Lower lobe of right lung (tissue), 2 donors: ENCODE results near the gene SLCO2B1. TPM values are rescaled to one million over a fixed set of nuclear protein-coding genes. Genes with fewer than 3 reads are reported as not detected.

Source experiments
- ATAC-seq, 2 donors: fragments of 200-7000 bp; cut with Tn5 transposase; one replicate each; pipeline ENCODE4 v1.9.1; 2020 to 2022; ENCODE audit warnings: mild to moderate bottlenecking in 2 of 2, moderate library complexity in 2 of 2
- DNase-seq: peaks from one replicate; pipeline ENCODE4 v3.0.0-alpha.2; 2020
- H3K27ac ChIP-seq: fragments of 200-600 bp; one replicate; pipeline ENCODE4 v1.8.0; 2022
- H3K27me3 ChIP-seq: fragments of 200-600 bp; one replicate; pipeline ENCODE4 v1.8.0; 2022; ENCODE audit warnings: low read depth
- H3K36me3 ChIP-seq: fragments of 200-600 bp; one replicate; pipeline ENCODE4 v1.8.0; 2022; ENCODE audit warnings: mild to moderate bottlenecking
- H3K4me1 ChIP-seq: fragments of 200-600 bp; one replicate; pipeline ENCODE4 v1.8.0; 2022
- H3K4me3 ChIP-seq: fragments of 200-600 bp; one replicate; pipeline ENCODE4 v1.8.0; 2022; ENCODE audit warnings: mild to moderate bottlenecking
- H3K9me3 ChIP-seq: fragments of 200-600 bp; one replicate; pipeline ENCODE4 v1.8.0; 2022
- intact Hi-C: fragments of 100-400 bp; cut with DNase I; formaldehyde crosslinking; loops from one replicate; pipeline ENCODE4 v1.11.0; 2022
- total RNA-seq: library from RNA; stranded (reverse); fragmentation: NEBNext Ultra II Directional; extraction: Animal tissue kit (Norgen Biotek cat#: 25700); gene quantifications from one replicate; pipeline ENCODE4 v1.2.1, GENCODE V29; 2021
- TF ChIP-seq, protein P1 (sequence below): fragments of 200-600 bp; IDR thresholded peaks from one replicate; pipeline ENCODE4 v1.8.0; 2022; ENCODE audit warnings: antibody characterized with exemption, mild to moderate bottlenecking
- donor health status: DM: no; HTN: yes; CAD: no; lungs with severe emphysema.

Gene SLCO2B1
- total RNA-seq, 1 donor from 2014 or later = 332 TPM

DNA sequence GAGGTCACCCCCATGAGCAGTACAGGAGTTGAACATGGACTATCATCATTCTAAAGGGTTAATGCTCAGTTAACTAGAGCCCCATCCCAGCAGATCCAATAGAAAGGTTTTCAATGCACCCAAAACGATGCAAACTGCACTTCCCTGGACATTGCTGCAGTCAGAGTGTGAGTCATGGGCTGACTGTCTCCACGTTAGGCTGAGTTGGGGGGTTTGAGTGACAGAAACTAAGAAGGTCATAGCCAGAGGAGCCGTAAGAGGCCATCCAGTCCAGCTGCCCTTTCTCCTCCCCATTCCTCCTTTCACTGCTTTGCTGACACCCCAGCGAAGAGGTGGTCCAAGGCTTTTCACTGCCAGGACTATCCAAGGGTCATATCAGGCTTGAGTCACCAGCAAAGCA lies 43.7 kb upstream of the SLCO2B1 start:
- Histone ChIP-seq H3K4me3 (no peak overlapping the region), H3K36me3 (no peaks in the 10 kb centered on the region), H3K27me3 (peaks cover 4% of the 10 kb centered on the region), H3K4me1 (no peaks in the 10 kb centered on the region), H3K9me3 (no peaks in the 10 kb centered on the region), H3K27ac (no peak overlapping the region)
- intact Hi-C loops = no loop called here
- TF ChIP-seq, protein P1, sequence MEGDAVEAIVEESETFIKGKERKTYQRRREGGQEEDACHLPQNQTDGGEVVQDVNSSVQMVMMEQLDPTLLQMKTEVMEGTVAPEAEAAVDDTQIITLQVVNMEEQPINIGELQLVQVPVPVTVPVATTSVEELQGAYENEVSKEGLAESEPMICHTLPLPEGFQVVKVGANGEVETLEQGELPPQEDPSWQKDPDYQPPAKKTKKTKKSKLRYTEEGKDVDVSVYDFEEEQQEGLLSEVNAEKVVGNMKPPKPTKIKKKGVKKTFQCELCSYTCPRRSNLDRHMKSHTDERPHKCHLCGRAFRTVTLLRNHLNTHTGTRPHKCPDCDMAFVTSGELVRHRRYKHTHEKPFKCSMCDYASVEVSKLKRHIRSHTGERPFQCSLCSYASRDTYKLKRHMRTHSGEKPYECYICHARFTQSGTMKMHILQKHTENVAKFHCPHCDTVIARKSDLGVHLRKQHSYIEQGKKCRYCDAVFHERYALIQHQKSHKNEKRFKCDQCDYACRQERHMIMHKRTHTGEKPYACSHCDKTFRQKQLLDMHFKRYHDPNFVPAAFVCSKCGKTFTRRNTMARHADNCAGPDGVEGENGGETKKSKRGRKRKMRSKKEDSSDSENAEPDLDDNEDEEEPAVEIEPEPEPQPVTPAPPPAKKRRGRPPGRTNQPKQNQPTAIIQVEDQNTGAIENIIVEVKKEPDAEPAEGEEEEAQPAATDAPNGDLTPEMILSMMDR = no peak
- no peak for ATAC-seq
- no peak for DNase-seq

GRCh38 chr11:75112200-75112599 lies 38.7 kb upstream of the SLCO2B1 start:
- no peak for DNase-seq
- no peak for ATAC-seq
- Histone ChIP-seq H3K36me3 (no peaks in the 10 kb centered on the region), H3K4me1 (no peaks in the 10 kb centered on the region), H3K9me3 (no peaks in the 10 kb centered on the region), H3K4me3 (no peak overlapping the region), H3K27ac (no peak overlapping the region), H3K27me3 (peaks cover 4% of the 10 kb centered on the region)
- TF ChIP-seq, protein P1 = no peak
- intact Hi-C loops = no loop called here

DNA sequence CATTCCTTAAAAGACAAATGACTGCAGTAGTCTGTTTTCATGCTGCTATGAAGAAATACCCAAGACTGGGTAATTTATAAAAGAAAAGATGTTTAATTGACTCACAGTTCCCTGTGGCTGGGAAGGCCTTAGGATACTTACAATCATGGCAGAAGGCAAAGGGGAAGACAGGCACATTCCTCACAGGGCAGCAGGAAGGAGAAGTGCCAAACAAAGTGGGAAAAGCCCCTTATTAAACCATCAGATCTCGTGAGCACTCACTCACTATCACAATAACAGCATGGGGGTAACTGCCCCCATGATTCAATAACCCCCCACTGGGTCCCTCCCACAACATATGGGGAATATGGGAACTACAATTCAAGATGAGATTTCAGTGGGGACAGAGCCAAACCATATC lies 37.9 kb upstream of the SLCO2B1 start:
- Histone ChIP-seq H3K27ac (no peak overlapping the region), H3K36me3 (no peaks in the 10 kb centered on the region), H3K4me3 (no peak overlapping the region), H3K27me3 (peaks cover 4% of the 10 kb centered on the region), H3K4me1 (no peaks in the 10 kb centered on the region), H3K9me3 (no peaks in the 10 kb centered on the region)
- intact Hi-C loops = no loop called here
- no peak for ATAC-seq
- TF ChIP-seq, protein P1 = no peak
- DNase-seq = no peak

DNA sequence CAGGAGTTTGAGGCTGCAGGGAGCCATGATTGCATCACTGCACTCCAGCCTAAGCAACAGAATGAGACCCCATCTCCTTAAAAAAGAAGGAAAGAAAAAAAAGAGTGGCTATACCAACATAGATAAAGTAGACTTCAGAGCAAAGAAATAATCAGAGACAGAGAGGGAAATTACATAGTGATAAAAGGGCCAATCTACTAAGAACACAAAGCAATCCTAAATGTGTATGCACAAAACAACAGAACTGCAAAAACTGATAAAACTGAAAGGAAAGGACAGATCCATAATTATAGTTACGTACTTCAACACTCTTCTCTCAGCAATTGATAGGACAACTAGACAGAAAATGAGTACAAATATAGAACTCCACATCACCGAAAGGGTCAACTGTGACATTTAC lies 36.4 kb upstream of the SLCO2B1 start:
- Histone ChIP-seq H3K4me3 (no peak overlapping the region), H3K4me1 (no peaks in the 10 kb centered on the region), H3K27ac (no peak overlapping the region), H3K27me3 (peaks cover 4% of the 10 kb centered on the region), H3K9me3 (no peaks in the 10 kb centered on the region), H3K36me3 (no peaks in the 10 kb centered on the region)
- DNase-seq = no peak
- intact Hi-C loops = no loop called here
- TF ChIP-seq, protein P1 = no peak
- no peak for ATAC-seq

DNA sequence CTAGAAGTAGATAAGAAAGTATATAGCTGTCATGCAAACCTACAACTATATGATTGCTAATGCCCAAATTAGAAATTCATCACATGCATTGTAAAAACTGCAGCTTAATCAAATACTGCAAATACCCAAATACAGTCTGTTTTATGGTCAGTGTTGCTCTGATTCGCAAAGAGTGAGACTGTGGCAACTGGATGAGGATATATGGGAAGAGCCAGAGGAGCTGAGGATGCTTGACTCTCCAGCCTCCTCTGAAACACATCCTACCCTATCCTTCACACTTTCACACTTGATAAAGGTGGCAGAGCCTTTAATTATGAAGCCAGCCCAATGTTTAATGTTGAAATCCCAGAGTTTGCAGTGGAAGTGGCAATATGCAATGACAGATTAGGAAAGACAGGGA lies 32.3 kb upstream of the SLCO2B1 start:
- DNase-seq = no peak
- H3K4me3 ChIP-seq = no peak overlapping the region
- H3K36me3 ChIP-seq = no peaks in the 10 kb centered on the region
- no peak for ATAC-seq
- H3K27ac ChIP-seq = no peak overlapping the region
- H3K27me3 ChIP-seq = no peaks in the 10 kb centered on the region
- TF ChIP-seq, protein P1 = no peak
- no peaks in the 10 kb centered on the region for H3K9me3 ChIP-seq
- intact Hi-C loops = no loop called here
- H3K4me1 ChIP-seq = no peaks in the 10 kb centered on the region

GRCh38 chr11:75126564-75126963 lies 24.3 kb upstream of the SLCO2B1 start:
- no peaks in the 10 kb centered on the region for H3K9me3 ChIP-seq
- DNase-seq = no peak
- TF ChIP-seq, protein P1 = no peak
- intact Hi-C loops = no loop called here
- H3K4me1 ChIP-seq = no peaks in the 10 kb centered on the region
- no peaks in the 10 kb centered on the region for H3K36me3 ChIP-seq
- H3K27me3 ChIP-seq = no peaks in the 10 kb centered on the region
- H3K4me3 ChIP-seq = no peak overlapping the region
- ATAC-seq = no peak
- no peak overlapping the region for H3K27ac ChIP-seq
